ENCODE measurements around the gene PCDHB9. TPM values are rescaled to one million over a fixed set of nuclear protein-coding genes. Genes with fewer than 3 reads are reported as not detected.
"Not testable (repeated sequence)": the region's sequence is repeated elsewhere in the genome, so short reads cannot be mapped to it uniquely, and the experiment has no call there.

PCDHB9 gene
- polyA plus RNA-seq, 1 donor, result 0.73 TPM

- not testable (repeated sequence) for H3K27me3 ChIP-seq (ENCODE audit: control insufficient read depth, insufficient read depth, low read length); H3K4me1 ChIP-seq (ENCODE audit: control insufficient read depth, insufficient read depth, low read length); H3K36me3 ChIP-seq (ENCODE audit: control insufficient read depth, insufficient read depth, low read length); H3K27ac ChIP-seq (ENCODE audit: low read length); H3K4me3 ChIP-seq (ENCODE audit: low read length); DNase-seq
- WGBS (ENCODE audit: insufficient coverage, low lambda C conversion rate), result no CpG with 5 or more reads among the region's 39 CpGs
- H3K9me3 ChIP-seq (ENCODE audit: control insufficient read depth, low read depth, low read length), result peaks cover 11% of the 10 kb centered on the region
These were observed 23.3 kb downstream of the PCDHB9 start for GRCh38 chr5:141210281-141210680.

- H3K4me1 ChIP-seq (ENCODE audit: control insufficient read depth, insufficient read depth, low read length); H3K27me3 ChIP-seq (ENCODE audit: control insufficient read depth, insufficient read depth, low read length); H3K36me3 ChIP-seq (ENCODE audit: control insufficient read depth, insufficient read depth, low read length); DNase-seq; H3K27ac ChIP-seq (ENCODE audit: low read length); H3K4me3 ChIP-seq (ENCODE audit: low read length): not testable (repeated sequence)
- H3K9me3 ChIP-seq (ENCODE audit: control insufficient read depth, low read depth, low read length), result peaks cover 15% of the 10 kb centered on the region
- no CpG with 5 or more reads among the region's 27 CpGs for WGBS (ENCODE audit: insufficient coverage, low lambda C conversion rate)
These were observed 23.9 kb downstream of the PCDHB9 start for GRCh38 chr5:141210849-141211248.

- not testable (repeated sequence) for DNase-seq; H3K4me1 ChIP-seq (ENCODE audit: control insufficient read depth, insufficient read depth, low read length); H3K27me3 ChIP-seq (ENCODE audit: control insufficient read depth, insufficient read depth, low read length); H3K4me3 ChIP-seq (ENCODE audit: low read length); H3K36me3 ChIP-seq (ENCODE audit: control insufficient read depth, insufficient read depth, low read length); H3K27ac ChIP-seq (ENCODE audit: low read length)
- peaks cover 25% of the 10 kb centered on the region for H3K9me3 ChIP-seq (ENCODE audit: control insufficient read depth, low read depth, low read length)
- WGBS (ENCODE audit: insufficient coverage, low lambda C conversion rate), result no CpG with 5 or more reads among the region's 18 CpGs
These were observed 26.8 kb downstream of the PCDHB9 start, which contains the start of gene PCDHB13 for GRCh38 chr5:141213656-141214339. Gene PCDHB13 (plus strand): TSS chr5:141213919. CDS start chr5:141214124, 205 bp downstream.

GRCh38 chr5:141214583-141214982 is 27.6 kb downstream of the PCDHB9 start:
- H3K27me3 ChIP-seq (ENCODE audit: control insufficient read depth, insufficient read depth, low read length); H3K4me1 ChIP-seq (ENCODE audit: control insufficient read depth, insufficient read depth, low read length); DNase-seq; H3K4me3 ChIP-seq (ENCODE audit: low read length); H3K27ac ChIP-seq (ENCODE audit: low read length); H3K36me3 ChIP-seq (ENCODE audit: control insufficient read depth, insufficient read depth, low read length): not testable (repeated sequence)
- 50% methylated on average over 1 of the region's 12 CpGs for WGBS (ENCODE audit: insufficient coverage, low lambda C conversion rate)
- peaks cover 25% of the 10 kb centered on the region for H3K9me3 ChIP-seq (ENCODE audit: control insufficient read depth, low read depth, low read length)

GRCh38 chr5:141215504-141215903 is 28.5 kb downstream of the PCDHB9 start:
- H3K4me3 ChIP-seq (ENCODE audit: low read length); H3K4me1 ChIP-seq (ENCODE audit: control insufficient read depth, insufficient read depth, low read length); H3K36me3 ChIP-seq (ENCODE audit: control insufficient read depth, insufficient read depth, low read length); DNase-seq; H3K27me3 ChIP-seq (ENCODE audit: control insufficient read depth, insufficient read depth, low read length); H3K27ac ChIP-seq (ENCODE audit: low read length): not testable (repeated sequence)
- no CpG with 5 or more reads among the region's 40 CpGs for WGBS (ENCODE audit: insufficient coverage, low lambda C conversion rate)
- peaks cover 20% of the 10 kb centered on the region for H3K9me3 ChIP-seq (ENCODE audit: control insufficient read depth, low read depth, low read length)

- H3K36me3 ChIP-seq (ENCODE audit: control insufficient read depth, insufficient read depth, low read length); H3K4me3 ChIP-seq (ENCODE audit: low read length); DNase-seq; H3K27me3 ChIP-seq (ENCODE audit: control insufficient read depth, insufficient read depth, low read length); H3K27ac ChIP-seq (ENCODE audit: low read length); H3K4me1 ChIP-seq (ENCODE audit: control insufficient read depth, insufficient read depth, low read length): not testable (repeated sequence)
- no CpG with 5 or more reads among the region's 26 CpGs for WGBS (ENCODE audit: insufficient coverage, low lambda C conversion rate)
- peaks cover 16% of the 10 kb centered on the region for H3K9me3 ChIP-seq (ENCODE audit: control insufficient read depth, low read depth, low read length)
These were observed 29.1 kb downstream of the PCDHB9 start for GRCh38 chr5:141216035-141216434.

GRCh38 chr5:141223112-141223783 is 36.3 kb downstream of the PCDHB9 start, which contains the start of gene PCDHB14:
Gene PCDHB14 (plus strand): TSS chr5:141223343. CDS start chr5:141223506, 163 bp downstream.
- H3K9me3 ChIP-seq (ENCODE audit: control insufficient read depth, low read depth, low read length), result peaks cover 16% of the 10 kb centered on the region
- DNase-seq, result no peak
- 17% methylated on average over 3 of the region's 15 CpGs for WGBS (ENCODE audit: insufficient coverage, low lambda C conversion rate)
- no peaks in the 10 kb centered on the region for H3K36me3 ChIP-seq (ENCODE audit: control insufficient read depth, insufficient read depth, low read length)
- H3K4me1 ChIP-seq (ENCODE audit: control insufficient read depth, insufficient read depth, low read length), result no peaks in the 10 kb centered on the region
- H3K4me3 ChIP-seq (ENCODE audit: low read length), result no peak within 1 kb of the TSS
- H3K27ac ChIP-seq (ENCODE audit: low read length), result no peak within 1 kb of the TSS
- peaks cover 2% of the 10 kb centered on the region for H3K27me3 ChIP-seq (ENCODE audit: control insufficient read depth, insufficient read depth, low read length)

GRCh38 chr5:141224844-141225243 is 37.9 kb downstream of the PCDHB9 start:
- not testable (repeated sequence) for H3K27ac ChIP-seq (ENCODE audit: low read length); H3K27me3 ChIP-seq (ENCODE audit: control insufficient read depth, insufficient read depth, low read length); H3K4me1 ChIP-seq (ENCODE audit: control insufficient read depth, insufficient read depth, low read length); DNase-seq; H3K4me3 ChIP-seq (ENCODE audit: low read length); H3K36me3 ChIP-seq (ENCODE audit: control insufficient read depth, insufficient read depth, low read length)
- WGBS (ENCODE audit: insufficient coverage, low lambda C conversion rate), result no CpG with 5 or more reads among the region's 40 CpGs
- H3K9me3 ChIP-seq (ENCODE audit: control insufficient read depth, low read depth, low read length), result peaks cover 11% of the 10 kb centered on the region

GRCh38 chr5:141225421-141225820 is 38.5 kb downstream of the PCDHB9 start:
- DNase-seq; H3K27me3 ChIP-seq (ENCODE audit: control insufficient read depth, insufficient read depth, low read length); H3K36me3 ChIP-seq (ENCODE audit: control insufficient read depth, insufficient read depth, low read length); H3K4me3 ChIP-seq (ENCODE audit: low read length); H3K4me1 ChIP-seq (ENCODE audit: control insufficient read depth, insufficient read depth, low read length); H3K27ac ChIP-seq (ENCODE audit: low read length): not testable (repeated sequence)
- WGBS (ENCODE audit: insufficient coverage, low lambda C conversion rate), result no CpG with 5 or more reads among the region's 30 CpGs
- peaks cover 11% of the 10 kb centered on the region for H3K9me3 ChIP-seq (ENCODE audit: control insufficient read depth, low read depth, low read length)

- 7% methylated on average over 5 of the region's 15 CpGs for WGBS (ENCODE audit: insufficient coverage, low lambda C conversion rate)
- H3K9me3 ChIP-seq (ENCODE audit: control insufficient read depth, low read depth, low read length), result peaks cover 19% of the 10 kb centered on the region
- H3K36me3 ChIP-seq (ENCODE audit: control insufficient read depth, insufficient read depth, low read length), result no peaks in the 10 kb centered on the region
- peaks cover 11% of the 10 kb centered on the region for H3K27me3 ChIP-seq (ENCODE audit: control insufficient read depth, insufficient read depth, low read length)
- H3K4me1 ChIP-seq (ENCODE audit: control insufficient read depth, insufficient read depth, low read length), result no peaks in the 10 kb centered on the region
- H3K4me3 ChIP-seq (ENCODE audit: low read length), result no peak overlapping the region
- no peak for DNase-seq
- H3K27ac ChIP-seq (ENCODE audit: low read length), result no peak overlapping the region
These were observed 47.2 kb downstream of the PCDHB9 start for GRCh38 chr5:141234109-141234667.

Data from large intestine (tissue), 3 donors.